GM12873 (cell line): Measurements from ENCODE around the gene SSBP2.

Source experiments
- TF ChIP-seq, protein P1 (sequence below): IDR thresholded peaks from 2 replicates; pipeline ENCODE4 v1.5.1; 2012; ENCODE audit warnings: low read depth, mild to moderate bottlenecking, moderate library complexity, low read length, control low read depth; ENCODE audit not compliant: insufficient read depth; ENCODE audit errors: missing control alignments

Gene SSBP2

DNA sequence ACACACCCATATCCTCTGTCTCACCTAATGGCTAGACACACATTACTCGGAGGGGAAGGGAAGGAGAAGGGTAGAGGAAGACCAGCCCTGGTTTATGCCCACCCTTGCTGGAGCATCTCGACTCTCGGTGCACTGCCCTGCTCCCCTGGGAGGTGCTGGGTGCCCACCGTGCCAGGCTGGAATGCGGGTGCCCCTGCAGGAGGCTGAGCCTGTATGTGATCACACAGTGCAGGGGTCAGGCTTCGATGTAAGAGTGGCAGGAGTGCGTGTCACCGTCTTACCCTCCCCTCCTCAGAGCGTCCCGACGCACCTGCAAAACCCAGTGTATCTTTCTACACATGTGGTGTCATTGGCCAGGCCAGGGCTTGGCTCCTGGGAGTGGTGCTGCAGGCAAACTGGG is 349.6 kb downstream of the SSBP2 start:
- TF ChIP-seq, protein P1, sequence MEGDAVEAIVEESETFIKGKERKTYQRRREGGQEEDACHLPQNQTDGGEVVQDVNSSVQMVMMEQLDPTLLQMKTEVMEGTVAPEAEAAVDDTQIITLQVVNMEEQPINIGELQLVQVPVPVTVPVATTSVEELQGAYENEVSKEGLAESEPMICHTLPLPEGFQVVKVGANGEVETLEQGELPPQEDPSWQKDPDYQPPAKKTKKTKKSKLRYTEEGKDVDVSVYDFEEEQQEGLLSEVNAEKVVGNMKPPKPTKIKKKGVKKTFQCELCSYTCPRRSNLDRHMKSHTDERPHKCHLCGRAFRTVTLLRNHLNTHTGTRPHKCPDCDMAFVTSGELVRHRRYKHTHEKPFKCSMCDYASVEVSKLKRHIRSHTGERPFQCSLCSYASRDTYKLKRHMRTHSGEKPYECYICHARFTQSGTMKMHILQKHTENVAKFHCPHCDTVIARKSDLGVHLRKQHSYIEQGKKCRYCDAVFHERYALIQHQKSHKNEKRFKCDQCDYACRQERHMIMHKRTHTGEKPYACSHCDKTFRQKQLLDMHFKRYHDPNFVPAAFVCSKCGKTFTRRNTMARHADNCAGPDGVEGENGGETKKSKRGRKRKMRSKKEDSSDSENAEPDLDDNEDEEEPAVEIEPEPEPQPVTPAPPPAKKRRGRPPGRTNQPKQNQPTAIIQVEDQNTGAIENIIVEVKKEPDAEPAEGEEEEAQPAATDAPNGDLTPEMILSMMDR: no peak

DNA sequence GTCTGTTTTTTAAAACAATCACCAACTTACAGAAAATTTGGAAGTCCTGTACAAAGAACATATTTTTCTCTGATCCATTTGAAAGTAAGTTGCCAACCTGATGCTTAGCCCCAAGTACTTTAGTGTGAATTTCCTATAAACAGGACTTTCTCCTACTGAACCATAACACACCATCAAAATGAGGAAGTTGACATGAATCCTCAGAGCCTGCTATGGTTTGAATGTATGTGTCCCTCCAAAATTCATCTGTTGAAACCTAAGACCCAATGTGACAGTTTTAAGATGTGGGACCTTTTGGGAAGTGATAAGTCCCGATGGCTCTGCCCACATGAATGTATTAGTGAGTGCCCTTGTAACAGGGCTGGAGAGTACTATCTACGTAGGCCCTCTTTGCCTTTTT is 350.5 kb downstream of the SSBP2 start:
- TF ChIP-seq, protein P1: no peak

DNA sequence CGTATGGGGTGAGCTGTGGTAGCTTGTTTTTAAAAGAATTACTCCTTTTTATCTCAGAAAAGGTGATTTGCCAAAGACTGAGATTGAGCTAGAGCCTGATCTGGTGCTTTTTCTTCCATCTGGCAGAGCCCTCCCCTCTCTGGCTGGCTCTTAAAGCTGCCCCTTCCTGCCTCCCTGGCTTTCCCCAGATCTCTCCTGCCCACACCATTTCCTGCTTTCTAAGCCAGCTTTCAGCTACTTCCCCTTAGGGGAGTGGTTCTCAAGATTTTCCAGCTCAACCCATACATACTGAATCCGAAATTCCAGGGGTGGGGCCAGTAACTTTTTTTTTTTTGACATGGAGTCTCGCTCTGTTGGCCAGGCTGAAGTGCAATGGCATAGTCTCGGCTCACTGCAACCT is 352.2 kb downstream of the SSBP2 start:
- TF ChIP-seq, protein P1: no peak

DNA sequence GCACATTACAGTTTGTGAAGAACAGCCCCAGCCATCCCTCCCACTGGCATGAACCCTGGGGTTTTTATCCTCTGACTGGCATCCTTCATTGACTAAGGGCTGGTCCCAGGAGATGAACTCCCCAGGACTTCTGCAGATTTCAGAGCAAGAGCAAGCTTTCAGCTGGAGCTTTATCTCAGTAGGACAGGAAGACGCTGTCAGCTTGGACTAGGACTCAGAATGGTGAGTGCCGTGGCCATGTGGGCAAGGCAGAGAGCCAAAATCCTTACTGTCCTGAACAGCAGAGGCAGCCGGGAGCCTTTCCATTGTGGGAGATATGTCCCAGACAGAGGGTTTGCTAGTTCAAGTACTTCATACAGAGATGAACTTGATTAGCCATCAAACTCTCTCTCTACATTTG is 353.7 kb downstream of the SSBP2 start:
- TF ChIP-seq, protein P1: no peak

DNA sequence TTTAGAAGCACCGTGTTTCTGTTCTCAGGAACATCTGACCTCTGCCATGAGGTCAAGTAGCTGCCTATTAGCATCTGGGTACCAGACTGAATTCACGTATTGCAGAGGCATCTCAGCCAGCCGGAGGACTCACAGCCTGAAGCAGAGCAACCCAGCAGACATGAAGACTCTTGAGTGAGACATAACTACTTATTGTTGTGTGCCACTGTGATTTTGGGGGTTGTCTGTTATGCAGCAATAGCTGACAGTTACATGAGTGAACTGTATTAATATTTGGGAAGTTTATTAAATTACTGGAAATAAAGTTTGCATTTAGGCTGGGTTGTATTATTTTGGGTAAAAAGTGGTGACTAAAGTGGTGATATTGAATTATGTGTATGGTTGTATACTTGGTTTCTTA is 355.6 kb downstream of the SSBP2 start:
- TF ChIP-seq, protein P1: no peak

DNA sequence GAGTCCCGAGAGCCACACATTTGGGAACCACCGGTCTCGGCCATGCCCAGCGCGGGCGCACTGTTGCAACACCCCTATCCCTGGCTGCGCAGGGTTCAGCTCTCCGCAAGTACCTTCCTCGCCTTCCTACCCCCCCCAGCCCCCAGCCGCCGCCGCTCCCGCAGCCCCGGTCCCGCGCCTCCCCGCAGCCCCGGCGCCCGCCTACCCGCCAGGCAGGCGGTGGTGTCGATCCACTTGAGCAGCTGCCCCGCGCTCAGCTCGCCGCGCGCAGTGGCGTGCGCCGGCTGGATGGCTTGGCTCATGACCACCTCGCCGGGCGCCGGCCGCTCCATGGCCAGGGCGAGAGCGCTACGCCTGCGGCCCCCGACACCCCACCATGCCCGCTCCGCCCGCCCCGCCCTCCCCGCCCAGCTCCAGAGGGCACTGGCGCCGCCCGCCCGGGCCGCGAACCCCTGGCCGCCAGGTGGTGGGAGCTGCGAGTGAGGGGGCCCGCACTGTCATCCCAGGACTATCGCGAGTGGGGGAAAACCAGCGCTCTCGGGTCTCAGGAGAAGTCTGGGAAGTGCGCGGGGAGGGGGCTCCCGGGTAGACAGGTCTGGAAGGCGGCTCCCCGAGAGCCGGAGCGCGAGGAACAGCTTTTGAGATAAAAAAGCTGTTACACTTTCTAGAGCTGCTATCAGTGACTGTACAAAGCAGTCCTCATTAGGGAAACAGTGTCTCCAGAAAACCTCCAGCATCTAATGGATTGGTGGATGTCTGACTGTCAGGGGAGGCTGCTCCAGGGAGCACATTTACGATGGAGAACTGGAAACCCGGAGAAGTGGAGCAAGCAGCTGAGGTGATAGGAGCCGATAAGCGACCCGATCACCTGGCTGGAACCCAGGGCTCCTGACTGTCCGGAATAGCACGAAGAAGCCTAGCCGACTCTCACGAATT is 356.8 kb downstream of the SSBP2 start, which contains the start of gene ACOT12:
ACOT12 (minus strand) TSS at position 352 of the 936 bp plus-strand sequence; CDS start at position 332, 20 bp downstream.
- TF ChIP-seq, protein P1: no peak

DNA sequence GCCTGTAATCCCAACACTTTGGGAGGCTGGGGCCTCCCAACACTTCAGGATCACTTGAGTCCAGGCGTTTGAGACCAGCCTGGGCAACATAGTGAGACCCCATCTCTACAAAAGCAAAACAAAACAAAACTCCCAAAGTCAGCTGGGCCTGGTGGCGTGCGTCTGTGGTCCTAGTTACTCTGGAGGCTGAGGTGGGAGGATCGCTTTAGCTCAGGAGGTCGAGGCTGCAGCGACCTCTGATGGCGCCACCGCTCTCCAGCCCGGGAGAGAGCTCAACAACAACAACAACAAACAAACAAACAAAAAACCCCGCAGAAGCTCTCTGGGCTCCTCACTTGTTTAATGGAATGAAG is 357.5 kb downstream of the SSBP2 start:
- TF ChIP-seq, protein P1: no peak
